Measurements from ENCODE around the gene TMEM59. TPM values are rescaled to one million over a fixed set of nuclear protein-coding genes. Genes with fewer than 3 reads are reported as not detected.

Gene TMEM59
- total RNA-seq, 4 donors from 2014 or later, result 337 to 492 (median 444) TPM

DNA sequence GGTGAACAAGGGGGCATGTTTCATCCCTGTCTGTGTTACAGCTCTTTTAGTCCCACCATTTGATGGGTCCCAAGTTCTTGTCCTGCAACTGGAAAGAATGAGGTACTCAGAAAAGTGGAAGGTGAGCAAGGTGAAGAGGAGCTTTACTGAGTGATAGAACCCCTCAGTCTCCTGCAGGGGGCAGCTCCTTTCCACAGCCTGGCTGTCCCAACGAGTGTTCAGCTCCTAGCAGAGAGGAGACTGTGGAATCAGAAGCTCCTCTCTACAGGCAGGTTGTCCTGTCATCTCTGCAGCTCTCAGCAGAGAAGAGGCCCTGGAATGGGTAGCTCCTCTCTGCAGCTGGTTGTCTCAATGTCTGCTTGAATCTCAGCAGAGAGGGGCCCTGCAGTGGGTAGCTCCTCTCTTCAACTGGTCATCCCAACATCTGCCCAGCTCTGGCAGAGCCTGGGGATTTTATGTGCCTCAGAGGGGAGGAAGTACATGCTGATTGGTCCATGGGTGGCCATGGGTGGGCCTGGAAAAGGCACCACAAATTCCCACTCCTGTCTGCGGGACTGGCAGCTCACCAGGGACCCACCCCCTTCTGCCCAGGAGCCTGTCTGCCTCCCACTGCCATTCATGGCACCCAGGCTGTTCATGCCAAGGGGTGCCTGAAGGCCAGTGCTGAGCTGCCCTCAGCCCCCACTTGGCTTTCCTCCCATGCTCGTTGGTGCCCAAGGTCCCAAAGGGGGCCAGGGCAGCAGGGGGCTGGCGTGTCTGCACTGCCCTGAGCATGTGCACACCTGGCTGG, 60.7 kb downstream of the TMEM59 start:
- Histone ChIP-seq H3K27me3 (no peaks in the 10 kb centered on the region), H3K9me3 (no peaks in the 10 kb centered on the region), H3K27ac (no peak overlapping the region), H3K4me3 (replicated peaks in 1 of 3) (no peak overlapping the region), H3K36me3 (no peaks in the 10 kb centered on the region), H3K4me1 (no peaks in the 10 kb centered on the region)
- no peak for DNase-seq
- TF ChIP-seq POLR2A (IDR thresholded peaks at IDR 0.05) (no peak), CTCF (IDR thresholded peaks at IDR 0.05) (no peak)
- intact Hi-C loops (cut with DNase I), result no loop called here
- WGBS, 2 donors, result 67 to 72% methylated on average over 2 of the region's 4 CpGs

- WGBS, 2 donors, result 86 to 98% methylated on average over 2 of the region's 2 CpGs
- no peak overlapping the region for H3K27ac ChIP-seq
Observed at GRCh38 chr1:53987880-53988279, 65.1 kb downstream of the TMEM59 start.

GRCh38 chr1:53986458-53986857, 66.5 kb downstream of the TMEM59 start:
- TF ChIP-seq POLR2A (IDR thresholded peaks at IDR 0.05) (no peak), CTCF (IDR thresholded peaks at IDR 0.05) (no peak)
- Histone ChIP-seq H3K4me3 (replicated peaks in 1 of 3) (no peak overlapping the region), H3K9me3 (no peaks in the 10 kb centered on the region), H3K4me1 (peaks cover 0 to 3% of the 10 kb centered on the region in 2 donors), H3K36me3 (no peaks in the 10 kb centered on the region), H3K27ac (no peak overlapping the region), H3K27me3 (no peaks in the 10 kb centered on the region)
- WGBS, 2 donors, result 89 to 91% methylated on average over 3 of the region's 3 CpGs
- DNase-seq, result no peak
- intact Hi-C loops (cut with DNase I), result no loop called here

More at GRCh38 chr1:53987880-53988279, 65.1 kb downstream of the TMEM59 start:
- Histone ChIP-seq H3K4me3 (replicated peaks in 1 of 3) (no peak overlapping the region), H3K27me3 (no peaks in the 10 kb centered on the region), H3K36me3 (no peaks in the 10 kb centered on the region), H3K9me3 (no peaks in the 10 kb centered on the region), H3K4me1 (no peaks in the 10 kb centered on the region)
- intact Hi-C loops (cut with DNase I), result no loop called here
- no peak for DNase-seq
- TF ChIP-seq POLR2A (IDR thresholded peaks at IDR 0.05) (no peak), CTCF (IDR thresholded peaks at IDR 0.05) (no peak)

DNA sequence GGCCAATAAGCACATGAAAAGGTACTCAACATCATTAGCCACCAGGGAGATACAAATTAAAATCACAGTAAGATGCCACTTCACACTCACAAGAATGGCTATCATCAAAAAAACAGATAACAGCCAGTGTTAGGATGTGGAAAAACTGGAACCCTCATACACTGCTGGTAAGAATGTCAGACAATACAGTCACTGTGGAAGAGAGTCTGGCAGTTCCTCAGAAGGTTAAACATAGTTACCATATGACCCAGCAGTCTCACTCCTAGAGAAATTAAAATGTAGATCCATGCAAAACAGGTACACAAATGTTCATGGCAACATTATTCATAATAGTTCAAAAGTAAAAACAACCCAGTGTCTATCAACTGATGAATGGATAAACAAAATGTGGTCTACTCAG, 68.3 kb downstream of the TMEM59 start:
- TF ChIP-seq CTCF (IDR thresholded peaks at IDR 0.05) (no peak), POLR2A (IDR thresholded peaks at IDR 0.05) (no peak)
- H3K36me3 ChIP-seq, result no peaks in the 10 kb centered on the region
- H3K27me3 ChIP-seq, result no peaks in the 10 kb centered on the region
- H3K27ac ChIP-seq, result no peak overlapping the region
- no peak for DNase-seq
- no peaks in the 10 kb centered on the region for H3K9me3 ChIP-seq
- H3K4me1 ChIP-seq, result peaks cover 0 to 3% of the 10 kb centered on the region in 2 donors
- H3K4me3 ChIP-seq (replicated peaks in 1 of 3), result no peak overlapping the region
- intact Hi-C loops (cut with DNase I), result no loop called here

- no peaks in the 10 kb centered on the region for H3K36me3 ChIP-seq
- 30 to 37% methylated on average over 4 of the region's 4 CpGs for WGBS, 2 donors
- no peak for DNase-seq
- no peak overlapping the region for H3K27ac ChIP-seq
- H3K4me3 ChIP-seq (replicated peaks in 1 of 3), result no peak overlapping the region
- no peak for TF ChIP-seq POLR2A (IDR thresholded peaks at IDR 0.05)
- TF ChIP-seq CTCF (IDR thresholded peaks at IDR 0.05), result no peak
- H3K27me3 ChIP-seq, result no peaks in the 10 kb centered on the region
- no peaks in the 10 kb centered on the region for H3K9me3 ChIP-seq
- H3K4me1 ChIP-seq, result peaks cover 0 to 3% of the 10 kb centered on the region in 2 donors
- intact Hi-C loops (cut with DNase I), result no loop called here
Observed at GRCh38 chr1:53982763-53983104, 70.3 kb downstream of the TMEM59 start.

Measured in thyroid gland (tissue), 4 donors.